Measurements from ENCODE around the gene AVL9.

DNA sequence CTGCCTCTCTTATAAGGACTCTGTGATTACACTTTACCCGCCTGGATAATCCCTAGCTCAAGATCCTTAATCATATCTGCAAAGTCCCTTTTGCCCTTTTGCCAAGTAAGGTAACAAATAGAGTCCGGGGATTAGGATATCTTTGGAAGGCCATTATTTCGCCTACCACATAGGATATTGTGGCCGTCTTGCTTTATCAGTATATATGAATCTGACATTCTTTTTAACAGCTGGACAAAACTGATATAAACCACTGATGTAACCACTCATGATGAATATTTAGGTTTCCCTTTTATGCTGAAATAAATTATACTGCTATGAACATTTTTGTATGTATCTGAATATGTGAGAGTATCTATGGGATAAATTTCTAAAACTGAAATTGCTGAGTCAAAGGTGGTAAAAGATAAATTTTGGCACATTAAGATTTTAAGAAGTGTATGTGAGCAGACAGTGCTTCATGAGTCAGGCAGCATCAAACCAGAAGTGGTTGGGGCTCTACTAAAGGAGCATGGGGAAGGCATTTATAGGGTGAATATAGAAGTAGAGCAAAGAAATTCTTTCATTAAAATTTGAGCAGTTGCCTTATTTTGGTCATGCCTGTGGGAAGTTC, 44.7 kb downstream of the AVL9 start:
- TF ChIP-seq CTCF (IDR thresholded peaks at IDR 0.05) (no peak), EZH2phosphoT487 (IDR thresholded peaks at IDR 0.05) (no peak)

All from neural progenitor cell (in vitro differentiated cells).